Measurements from ENCODE around the gene RAB1B.
A peak's percentile ranks its signal among the peaks of the same experiment; 100 is the strongest.

Gene RAB1B

DNA sequence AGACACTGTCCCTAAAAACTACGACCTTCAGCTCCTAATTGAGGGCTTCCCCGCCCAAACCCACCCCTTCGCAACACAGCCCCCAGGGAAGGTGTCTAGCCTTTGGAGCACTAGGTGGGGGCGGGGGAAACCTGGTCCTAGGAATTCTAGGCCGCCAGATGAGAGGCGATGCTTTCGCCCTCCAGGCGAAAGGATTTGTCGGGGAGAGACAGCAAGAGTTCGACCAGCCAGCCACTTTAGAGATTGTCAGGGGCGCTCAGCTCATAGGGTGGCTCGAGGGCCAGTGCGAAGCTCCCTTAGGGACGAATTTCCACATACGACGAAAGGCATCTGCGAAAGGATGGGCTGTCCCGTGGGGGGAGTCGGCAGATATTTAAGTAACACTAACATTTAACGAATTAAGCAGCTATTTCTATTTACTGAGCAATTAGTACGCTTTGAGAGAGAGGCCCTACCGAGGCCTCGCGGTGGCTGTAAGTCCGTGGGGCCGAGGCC, 43.1 kb downstream of the RAB1B start:
- H3K4me3 ChIP-seq (ENCODE audit: low read depth, low read length): peak overlapping the region; percentile 66
- TF ChIP-seq, protein P1, sequence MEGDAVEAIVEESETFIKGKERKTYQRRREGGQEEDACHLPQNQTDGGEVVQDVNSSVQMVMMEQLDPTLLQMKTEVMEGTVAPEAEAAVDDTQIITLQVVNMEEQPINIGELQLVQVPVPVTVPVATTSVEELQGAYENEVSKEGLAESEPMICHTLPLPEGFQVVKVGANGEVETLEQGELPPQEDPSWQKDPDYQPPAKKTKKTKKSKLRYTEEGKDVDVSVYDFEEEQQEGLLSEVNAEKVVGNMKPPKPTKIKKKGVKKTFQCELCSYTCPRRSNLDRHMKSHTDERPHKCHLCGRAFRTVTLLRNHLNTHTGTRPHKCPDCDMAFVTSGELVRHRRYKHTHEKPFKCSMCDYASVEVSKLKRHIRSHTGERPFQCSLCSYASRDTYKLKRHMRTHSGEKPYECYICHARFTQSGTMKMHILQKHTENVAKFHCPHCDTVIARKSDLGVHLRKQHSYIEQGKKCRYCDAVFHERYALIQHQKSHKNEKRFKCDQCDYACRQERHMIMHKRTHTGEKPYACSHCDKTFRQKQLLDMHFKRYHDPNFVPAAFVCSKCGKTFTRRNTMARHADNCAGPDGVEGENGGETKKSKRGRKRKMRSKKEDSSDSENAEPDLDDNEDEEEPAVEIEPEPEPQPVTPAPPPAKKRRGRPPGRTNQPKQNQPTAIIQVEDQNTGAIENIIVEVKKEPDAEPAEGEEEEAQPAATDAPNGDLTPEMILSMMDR (IDR thresholded peaks at IDR 0.05; ENCODE audit: low read depth, low read length): peak; percentile 92; the same call in 1 of the 2 replicates

DNA sequence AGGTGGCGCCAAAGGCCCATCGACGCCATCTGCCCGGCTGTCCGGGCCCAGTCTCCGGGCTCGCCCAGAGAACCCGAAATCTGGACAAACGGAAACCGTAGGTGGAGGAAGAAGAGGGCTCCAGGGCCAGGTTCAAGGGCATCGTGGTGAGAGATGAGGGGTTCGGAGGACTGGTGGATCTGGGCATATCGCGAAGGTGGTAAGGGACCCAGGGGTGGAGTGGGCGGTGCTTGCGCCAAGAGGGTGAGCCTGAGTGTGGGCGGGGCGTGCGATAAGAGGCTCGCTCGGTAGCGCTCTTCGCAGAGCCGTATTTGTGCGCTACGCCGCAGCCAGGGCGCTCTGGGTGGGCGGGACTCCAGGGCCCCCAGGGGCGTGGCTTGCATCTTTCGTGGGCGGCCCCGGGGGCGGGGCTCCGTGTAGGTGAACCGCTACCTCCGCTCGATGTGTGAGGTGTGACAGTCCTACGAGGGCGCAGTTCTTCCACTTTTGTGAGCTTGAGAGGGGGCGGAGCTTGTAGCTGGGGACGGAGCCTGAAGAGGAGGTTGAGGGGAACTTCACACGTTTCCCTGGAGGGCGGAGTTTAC, 43.6 kb downstream of the RAB1B start:
- TF ChIP-seq, protein P1 (IDR thresholded peaks at IDR 0.05; ENCODE audit: low read depth, low read length): no peak; the same call in 1 of the 2 replicates
- H3K4me3 ChIP-seq (ENCODE audit: low read depth, low read length): peak overlapping the region; percentile 66

DNA sequence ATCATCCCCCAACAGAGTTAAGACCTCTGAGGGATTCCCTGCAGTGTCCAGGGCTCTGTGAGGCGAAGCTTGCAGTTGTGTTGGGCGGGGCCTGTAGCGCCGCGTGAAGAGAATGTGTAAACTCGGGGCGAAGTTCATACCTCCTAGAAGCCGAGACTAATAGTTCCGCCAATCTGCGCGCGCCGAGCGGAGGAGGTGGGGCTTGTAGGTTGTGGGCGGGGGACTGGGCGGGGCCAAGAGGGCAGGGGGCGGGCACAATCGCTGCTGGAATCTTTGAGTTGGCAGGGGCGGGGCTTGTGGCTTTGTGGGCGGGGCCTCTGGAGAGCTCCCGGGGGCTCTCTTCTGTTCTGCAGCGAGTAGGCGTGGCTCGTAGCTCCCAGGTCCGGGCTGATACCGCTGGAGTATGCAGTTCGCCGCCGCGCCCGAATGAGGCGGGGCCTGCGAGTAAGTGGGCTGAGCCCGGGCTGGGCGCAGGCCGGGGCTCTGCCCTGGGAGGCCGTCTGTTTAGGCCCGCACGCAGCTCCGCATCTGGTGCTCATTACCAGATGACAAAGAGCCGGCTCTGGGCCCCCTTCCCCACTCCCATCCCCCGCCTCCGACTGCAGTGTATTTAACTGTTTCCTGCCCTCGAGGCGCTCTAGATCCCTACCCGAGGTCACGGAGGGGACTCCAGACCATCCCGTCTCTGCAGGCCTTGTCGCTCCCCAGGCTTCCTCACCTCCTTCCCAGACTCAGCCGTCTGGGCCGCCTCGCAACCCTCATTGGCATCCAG, 44.3 kb downstream of the RAB1B start:
- peak overlapping the region; percentile 66 for H3K4me3 ChIP-seq (ENCODE audit: low read depth, low read length)
- TF ChIP-seq, protein P1 (IDR thresholded peaks at IDR 0.05; ENCODE audit: low read depth, low read length): no peak

DNA sequence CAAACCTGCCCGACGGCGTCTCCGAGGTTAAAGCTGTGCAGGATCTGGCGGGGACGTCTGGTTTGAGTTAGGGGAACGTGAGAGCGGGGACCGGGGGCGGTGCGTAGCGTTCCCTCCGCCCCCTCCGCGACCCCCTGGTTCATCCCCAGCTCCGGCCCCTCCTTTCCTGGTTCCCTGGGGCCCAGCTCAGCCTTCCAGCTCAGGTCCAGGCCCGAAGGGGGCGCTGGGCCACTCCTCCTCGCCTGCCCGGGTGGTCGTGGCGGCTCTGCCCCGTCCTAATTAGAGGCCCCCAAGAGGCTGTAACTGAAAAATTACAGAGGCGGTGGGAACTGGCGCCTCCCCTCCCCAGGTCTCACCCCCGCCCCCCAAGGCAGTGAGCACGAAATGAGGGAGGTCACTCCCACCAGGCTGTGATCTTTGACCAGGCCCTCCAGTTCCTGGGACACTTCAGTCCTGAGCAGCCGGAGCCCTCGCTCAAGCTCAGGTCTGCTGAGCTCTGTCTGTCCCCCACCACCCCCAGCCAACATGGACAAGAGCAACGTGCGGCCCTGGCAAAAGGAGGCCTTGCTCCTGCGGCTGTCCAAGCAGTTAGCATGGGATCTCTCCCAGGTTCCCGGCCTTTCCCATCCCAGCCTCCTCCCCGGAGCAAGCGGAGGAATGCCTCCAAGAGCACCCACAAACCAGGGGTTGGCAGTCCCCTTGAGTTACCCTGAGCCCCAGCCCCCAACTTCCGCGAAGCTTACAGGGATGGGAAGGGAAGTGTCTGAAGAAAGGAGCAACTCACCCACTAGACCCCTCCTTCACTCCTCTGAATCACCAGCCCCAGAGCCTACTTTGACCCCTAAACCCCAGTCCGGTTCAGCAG, 45.1 kb downstream of the RAB1B start:
- TF ChIP-seq, protein P1 (IDR thresholded peaks at IDR 0.05; ENCODE audit: low read depth, low read length): peak; percentile 20
- peak overlapping the region; percentile 58 for H3K4me3 ChIP-seq (ENCODE audit: low read depth, low read length)

DNA sequence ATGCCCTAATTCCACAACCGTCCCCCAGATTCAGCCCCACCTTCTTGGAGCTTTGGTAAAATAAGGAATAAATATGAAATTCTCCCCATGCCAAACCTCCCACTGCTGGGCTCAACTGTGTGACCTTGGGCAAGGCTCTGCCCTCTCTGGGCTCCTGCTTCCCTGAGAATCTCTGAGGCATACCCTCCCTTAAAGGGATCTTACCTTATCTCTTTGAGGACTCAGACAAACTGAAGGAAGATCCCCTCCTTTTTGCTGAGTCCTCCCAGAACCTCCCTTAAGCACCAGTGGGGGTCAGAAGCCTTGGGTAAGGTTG, 45.7 kb downstream of the RAB1B start:
- TF ChIP-seq, protein P1 (IDR thresholded peaks at IDR 0.05; ENCODE audit: low read depth, low read length): no peak

DNA sequence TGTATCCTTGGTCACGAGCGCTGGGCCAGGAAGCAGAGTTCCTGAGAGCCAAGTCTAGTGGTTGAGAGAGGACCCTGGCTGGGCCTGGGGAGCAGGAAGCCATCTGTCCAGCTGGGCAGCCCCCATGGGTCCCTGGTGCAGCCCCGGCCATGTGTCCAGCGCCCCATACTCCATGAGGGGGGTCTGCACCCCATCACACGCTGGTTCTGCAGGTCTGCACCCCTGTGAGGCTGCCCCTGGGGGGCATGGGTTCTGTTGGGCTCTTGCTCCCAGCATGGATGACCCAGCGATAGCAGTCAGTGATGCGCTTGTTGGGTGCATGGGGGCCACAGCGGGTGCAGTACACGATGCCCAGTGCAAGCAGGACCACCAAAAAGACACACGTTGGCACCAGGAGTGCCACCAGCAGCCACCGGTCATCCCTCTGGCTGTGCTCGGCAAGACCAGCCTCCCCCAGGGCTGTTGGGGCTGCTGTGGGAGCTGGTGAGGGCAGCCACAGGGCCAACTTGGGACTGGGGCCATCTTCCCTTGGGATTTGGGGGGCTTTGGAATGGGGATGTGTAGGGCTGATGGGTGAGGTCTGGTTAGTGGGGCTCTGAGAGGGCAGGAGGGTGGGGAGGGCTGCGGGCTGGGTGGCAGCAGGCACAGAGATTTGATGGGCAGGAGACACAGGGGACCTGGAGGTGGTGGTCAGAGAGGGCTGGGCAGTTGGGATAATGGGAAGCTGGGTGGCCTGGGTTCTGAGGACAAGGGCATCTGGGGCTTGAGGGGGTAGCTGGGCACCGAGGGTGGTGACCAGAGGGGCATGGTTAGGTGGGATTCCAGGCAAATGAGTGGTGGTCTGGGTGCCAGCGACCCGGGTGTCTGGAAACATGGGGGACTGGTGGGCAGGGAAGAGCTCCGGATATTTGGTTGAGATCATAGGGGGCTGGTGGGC, 46.4 kb downstream of the RAB1B start:
- TF ChIP-seq, protein P1 (IDR thresholded peaks at IDR 0.05; ENCODE audit: low read depth, low read length): no peak
- H3K4me3 ChIP-seq (ENCODE audit: low read depth, low read length): peak overlapping the region; percentile 58

More for the DNA sequence above, 45.7 kb downstream of the RAB1B start:
- peak overlapping the region; percentile 58 for H3K4me3 ChIP-seq (ENCODE audit: low read depth, low read length)

Measured in WI38 (cell line).